Hepatocyte (in vitro differentiated cells): ENCODE results near the gene RNF175. TPM values are rescaled to one million over a fixed set of nuclear protein-coding genes. Genes with fewer than 3 reads are reported as not detected.
A peak's percentile ranks its signal among the peaks of the same experiment; 100 is the strongest.

Experiments used
- DNase-seq: peaks from one replicate; pipeline ENCODE4 v3.0.0-alpha.2; 2016; ENCODE audit warnings: low spot score
- H2AFZ ChIP-seq: fragments of 200-600 bp; sonication (generic); 2 replicates; pipeline ENCODE4 v1.6.0; 2016; ENCODE audit warnings: antibody characterized with exemption, mild to moderate bottlenecking
- H3K27ac ChIP-seq: fragments of 200-600 bp; sonication (generic); 2 replicates; pipeline ENCODE4 v1.5.1; 2016; ENCODE audit warnings: mild to moderate bottlenecking
- H3K27me3 ChIP-seq: fragments of 200-600 bp; sonication (generic); 2 replicates; pipeline ENCODE4 v1.6.1; 2016
- H3K36me3 ChIP-seq: fragments of 200-600 bp; sonication (generic); replicated peaks from 2 replicates; pipeline ENCODE4 v1.5.1; 2016; ENCODE audit warnings: low read depth; ENCODE audit not compliant: insufficient read depth
- H3K4me1 ChIP-seq: fragments of 200-600 bp; sonication (generic); 2 replicates; pipeline ENCODE4 v1.5.1; 2016; ENCODE audit warnings: mild to moderate bottlenecking, moderate library complexity; ENCODE audit not compliant: insufficient read depth
- H3K4me2 ChIP-seq: fragments of 200-600 bp; sonication (generic); 2 replicates; pipeline ENCODE4 v1.6.0; 2016
- H3K4me3 ChIP-seq: fragments of 200-600 bp; sonication (generic); 2 replicates; pipeline ENCODE4 v1.5.1; 2016; ENCODE audit warnings: mild to moderate bottlenecking
- H3K79me2 ChIP-seq: fragments of 200-600 bp; sonication (generic); 2 replicates; pipeline ENCODE4 v1.6.0; 2017; ENCODE audit warnings: mild to moderate bottlenecking
- H3K9me2 ChIP-seq: fragments of 200-600 bp; sonication (generic); replicated peaks from 2 replicates; pipeline ENCODE4 v1.6.0; 2017; ENCODE audit warnings: mild to moderate bottlenecking; ENCODE audit not compliant: insufficient read depth
- H3K9me3 ChIP-seq: fragments of 200-600 bp; sonication (generic); 2 replicates; pipeline ENCODE4 v1.5.1; 2016; ENCODE audit warnings: low read depth, mild to moderate bottlenecking
- H4K20me1 ChIP-seq: fragments of 200-600 bp; sonication (generic); 2 replicates; pipeline ENCODE4 v1.6.0; 2016; ENCODE audit warnings: mild to moderate bottlenecking; ENCODE audit not compliant: insufficient read depth, poor library complexity, severe bottlenecking
- CTCF ChIP-seq: fragments of 200-600 bp; sonication (generic); IDR thresholded peaks from 2 replicates; pipeline ENCODE4 v1.5.1; 2016; ENCODE audit warnings: antibody characterized with exemption, mild to moderate bottlenecking; ENCODE audit not compliant: poor library complexity
- EZH2 ChIP-seq: fragments of 200-600 bp; sonication (generic); IDR thresholded peaks from 2 replicates; pipeline ENCODE4 v1.6.1; 2016; ENCODE audit warnings: antibody characterized with exemption, mild to moderate bottlenecking, borderline replicate concordance
- EZH2phosphoT487 ChIP-seq: fragments of 200-600 bp; sonication (generic); IDR thresholded peaks from one replicate; pipeline ENCODE4 v1.6.1; 2018; ENCODE audit warnings: antibody characterized with exemption, mild to moderate bottlenecking, low read depth, moderate library complexity; ENCODE audit not compliant: unreplicated experiment, severe bottlenecking
- WGBS: methylation state at CpG from one replicate; pipeline ENCODE4 v1.1.6; 2016; ENCODE audit warnings: low lambda C conversion rate; ENCODE audit errors: missing lambda C conversion rate; 5-methylcytosine and 5-hydroxymethylcytosine counted together
- polyA plus RNA-seq: library from polyadenylated mRNA; unstranded; fragments of >200 nt; fragmentation: Nextera tagmentation; extraction: Ambion mirVana; gene quantifications from 2 replicates; pipeline ENCODE4 v1.2.1, GENCODE V29; 2016
- total RNA-seq: library from RNA; depleted of rRNA; stranded (reverse); fragments of >200 nt; gene quantifications from 2 replicates; pipeline ENCODE4 v1.2.3, GENCODE V29; 2014

RNF175 gene
- total and polyA plus RNA-seq, 2 experiments from 2014 or later = 2.1 to 2.8 TPM

- Histone ChIP-seq H3K4me1 (peaks cover 8% of the 10 kb centered on the region), H3K9me3 (no peaks in the 10 kb centered on the region), H3K27me3 (peaks cover 12% of the 10 kb centered on the region), H3K36me3 (no peaks in the 10 kb centered on the region), H3K4me2 (no peak overlapping the region), H3K79me2 (no peaks in the 10 kb centered on the region), H3K27ac (no peak overlapping the region), H3K9me2 (no peaks in the 10 kb centered on the region), H2AFZ (no peak overlapping the region), H3K4me3 (no peak overlapping the region), H4K20me1 (no peaks in the 10 kb centered on the region)
- DNase-seq = no peak
- 44% methylated on average over 3 of the region's 3 CpGs for WGBS
- no peak for TF ChIP-seq CTCF
- TF ChIP-seq EZH2phosphoT487 = no peak
- no peak for TF ChIP-seq EZH2
Observed at GRCh38 chr4:153798420-153798819, 38.6 kb upstream of the RNF175 start.

- Histone ChIP-seq H3K4me1 (peaks cover 31% of the 10 kb centered on the region), H3K9me2 (no peaks in the 10 kb centered on the region), H2AFZ (no peak overlapping the region), H3K9me3 (no peaks in the 10 kb centered on the region), H3K27ac (no peak overlapping the region), H3K4me3 (no peak overlapping the region), H3K36me3 (no peaks in the 10 kb centered on the region), H3K4me2 (peak overlapping the region; percentile 32), H4K20me1 (no peaks in the 10 kb centered on the region), H3K79me2 (no peaks in the 10 kb centered on the region), H3K27me3 (peaks cover 56% of the 10 kb centered on the region)
- peak; percentile 43 for DNase-seq
- TF ChIP-seq EZH2phosphoT487 (no peak), EZH2 (no peak), CTCF (no peak)
- 43% methylated on average over 5 of the region's 5 CpGs for WGBS
Observed at GRCh38 chr4:153794006-153794405, 34.2 kb upstream of the RNF175 start.

GRCh38 chr4:153792618-153793247 lies 32.9 kb upstream of the RNF175 start:
- Histone ChIP-seq H2AFZ (peak overlapping the region; percentile 56), H3K9me3 (no peaks in the 10 kb centered on the region), H3K27me3 (peaks cover 68% of the 10 kb centered on the region), H3K4me3 (peak overlapping the region; percentile 25), H3K27ac (no peak overlapping the region), H3K4me1 (peaks cover 36% of the 10 kb centered on the region), H3K4me2 (peak overlapping the region; percentile 88), H4K20me1 (no peaks in the 10 kb centered on the region), H3K36me3 (no peaks in the 10 kb centered on the region), H3K79me2 (no peaks in the 10 kb centered on the region), H3K9me2 (no peaks in the 10 kb centered on the region)
- 13% methylated on average over 39 of the region's 39 CpGs for WGBS
- no peak for DNase-seq
- TF ChIP-seq EZH2 (no peak), EZH2phosphoT487 (no peak), CTCF (no peak)
